ENCODE results near the gene ATP5F1E. TPM values are rescaled to one million over a fixed set of nuclear protein-coding genes. Genes with fewer than 3 reads are reported as not detected.

The ATP5F1E gene
- total and polyA plus RNA-seq, 9 of the 15 experiments (the other 6 are each of a cell fraction or from before 2014, with no cell fraction given) = 60.3 to 162 (median 113) TPM

DNA sequence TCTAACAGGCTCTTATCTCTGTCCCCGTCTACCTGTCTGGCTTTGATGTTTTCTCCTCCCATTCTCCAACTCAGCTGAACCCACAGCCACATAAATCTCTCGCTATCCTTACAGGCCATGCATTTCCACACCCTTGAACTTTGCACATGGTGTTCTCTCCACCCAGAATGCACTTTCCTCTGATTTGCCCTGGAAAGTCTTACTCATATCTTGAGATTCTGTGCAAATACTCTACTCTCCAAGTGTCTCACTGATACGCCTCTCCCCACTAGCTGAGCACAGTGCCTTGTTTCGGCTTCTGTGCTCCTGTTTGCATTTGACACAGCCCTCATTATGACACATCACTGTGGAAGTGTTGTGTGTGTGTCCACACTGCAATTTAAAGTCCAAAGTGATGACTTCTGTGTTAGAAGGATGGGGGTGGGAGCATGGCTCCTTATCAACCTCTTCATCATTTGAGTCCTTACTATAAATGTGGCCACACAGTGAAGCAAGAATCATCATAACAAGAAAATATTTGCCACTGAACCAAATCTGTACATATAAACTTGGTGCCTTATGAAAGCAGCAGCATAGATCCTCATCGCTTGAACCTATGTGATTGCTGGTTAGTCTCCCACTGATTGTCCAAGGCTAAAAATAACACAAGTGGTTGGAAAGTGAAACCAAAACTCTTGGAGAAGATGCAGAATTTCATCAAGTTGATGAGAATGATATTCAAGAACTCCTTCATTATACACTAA is 16.0 kb upstream of the ATP5F1E start (continued):
- no peak for TF ChIP-seq BCLAF1 (IDR thresholded peaks at IDR 0.05; ENCODE audit: borderline replicate concordance in 1 of 2, control insufficient read depth in 1 of 2, low read depth in 2 of 2, low read length in 1 of 2)
- TF ChIP-seq PBX2 (CRISPR knock-in tag; IDR thresholded peaks at IDR 0.05; ENCODE audit: low read depth) = no peak
- TF ChIP-seq PBX2 (tag; conservative IDR thresholded peaks at IDR 0.05; ENCODE audit: low read depth) = peak; percentile 30; the same call in 1 of the 2 replicates
- TF ChIP-seq, protein P1, sequence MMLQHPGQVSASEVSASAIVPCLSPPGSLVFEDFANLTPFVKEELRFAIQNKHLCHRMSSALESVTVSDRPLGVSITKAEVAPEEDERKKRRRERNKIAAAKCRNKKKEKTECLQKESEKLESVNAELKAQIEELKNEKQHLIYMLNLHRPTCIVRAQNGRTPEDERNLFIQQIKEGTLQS (IDR thresholded peaks at IDR 0.05) = peak; percentile 19; the same call in 1 of the 2 replicates
- TF ChIP-seq, protein P1 (CRISPR knock-in tag; conservative IDR thresholded peaks at IDR 0.05) = no peak
- TF ChIP-seq RREB1 (CRISPR knock-in tag; IDR thresholded peaks at IDR 0.05) = no peak
- TF ChIP-seq RCOR1 (IDR thresholded peaks at IDR 0.05; ENCODE audit: borderline replicate concordance in 1 of 2, low read depth in 2 of 2, low read length in 2 of 2) = 0 out of 4 replicates have a peak, but pooled peaks of 1 of the 2 experiments have one; percentile 22
- no peak for TF ChIP-seq BRCA1 (IDR thresholded peaks at IDR 0.05)
- TF ChIP-seq BRCA1 (CRISPR knock-in tag; IDR thresholded peaks at IDR 0.05) = no peak
- no peak for TF ChIP-seq JUNB (CRISPR knock-in tag; conservative IDR thresholded peaks at IDR 0.05)
- TF ChIP-seq USF1 (CRISPR knock-in tag; IDR thresholded peaks at IDR 0.05) = no peak
- peak; percentile 79 for TF ChIP-seq FOSL1 (tag; conservative IDR thresholded peaks at IDR 0.05)
